Measurements from ENCODE around the gene CDC27. TPM values are rescaled to one million over a fixed set of nuclear protein-coding genes. Genes with fewer than 3 reads are reported as not detected.
"Not testable (repeated sequence)": the region's sequence is repeated elsewhere in the genome, so short reads cannot be mapped to it uniquely, and the experiment has no call there.

Gene CDC27
- total and polyA plus RNA-seq, 2 donors (not counting 1 experiment from before 2014, with no cell fraction given) = 106 to 137 TPM

GRCh38 chr17:47189732-47190237 lies 690 bp upstream of the CDC27 start:
- Histone ChIP-seq H3K9ac (ENCODE audit: insufficient read depth, low read length) (peak overlapping the region; percentile 28), H3K79me2 (ENCODE audit: control insufficient read depth, insufficient read depth, low read length) (peaks cover 42% of the 10 kb centered on the region), H2AFZ (ENCODE audit: low read length) (peak overlapping the region; percentile 75), H3K4me3 (replicated peaks in 1 of 4; ENCODE audit: control extremely low read depth in 1 of 4, insufficient read depth in 1 of 4, low read depth in 3 of 4, low read length in 4 of 4) (peak overlapping the region; percentile 29 to 78 (median 56)), H3K27ac (ENCODE audit: insufficient read depth, low read length) (peak overlapping the region; percentile 95), H3K27me3 (ENCODE audit: control insufficient read depth, insufficient read depth, low read length) (no peaks in the 10 kb centered on the region), H3K4me1 (ENCODE audit: control insufficient read depth, extremely low read depth, insufficient read depth, low read length) (no peaks in the 10 kb centered on the region), H4K20me1 (ENCODE audit: control insufficient read depth, extremely low read depth, insufficient read depth, low read length) (peaks cover 2% of the 10 kb centered on the region), H3K36me3 (ENCODE audit: control insufficient read depth, insufficient read depth, low read length) (no peaks in the 10 kb centered on the region), H3K4me2 (ENCODE audit: extremely low read depth, insufficient read depth, low read length) (peak overlapping the region; percentile 79), H3K9me3 (ENCODE audit: control insufficient read depth, insufficient read depth, low read depth, low read length) (no peaks in the 10 kb centered on the region)
- TF ChIP-seq CTCF (conservative IDR thresholded peaks at IDR 0.05 in 1 of 2, IDR thresholded peaks at IDR 0.05 in 1 of 2; ENCODE audit: low read depth in 1 of 2, low read length in 2 of 2) (no peak), EZH2 (IDR thresholded peaks at IDR 0.05; ENCODE audit: low read length, missing control alignments) (no peak)
- no peak for DNase-seq (ENCODE audit: low read depth in 2 of 2)

GRCh38 chr17:47188271-47188875 lies 722 bp downstream of the CDC27 start:
- Histone ChIP-seq H3K27me3 (ENCODE audit: control insufficient read depth, insufficient read depth, low read length) (no peaks in the 10 kb centered on the region), H3K79me2 (ENCODE audit: control insufficient read depth, insufficient read depth, low read length) (peaks cover 56% of the 10 kb centered on the region), H2AFZ (ENCODE audit: low read length) (peak overlapping the region; percentile 39), H3K9ac (ENCODE audit: insufficient read depth, low read length) (peak overlapping the region; percentile 94), H4K20me1 (ENCODE audit: control insufficient read depth, extremely low read depth, insufficient read depth, low read length) (peaks cover 4% of the 10 kb centered on the region), H3K36me3 (ENCODE audit: control insufficient read depth, insufficient read depth, low read length) (no peaks in the 10 kb centered on the region), H3K4me1 (ENCODE audit: control insufficient read depth, extremely low read depth, insufficient read depth, low read length) (no peaks in the 10 kb centered on the region), H3K27ac (ENCODE audit: insufficient read depth, low read length) (peak overlapping the region; percentile 95), H3K4me3 (replicated peaks in 1 of 4; ENCODE audit: control extremely low read depth in 1 of 4, insufficient read depth in 1 of 4, low read depth in 3 of 4, low read length in 4 of 4) (peak overlapping the region; percentile 50 to 99 (median 78)), H3K9me3 (ENCODE audit: control insufficient read depth, insufficient read depth, low read depth, low read length) (no peaks in the 10 kb centered on the region), H3K4me2 (ENCODE audit: extremely low read depth, insufficient read depth, low read length) (peak overlapping the region; percentile 96)
- DNase-seq (ENCODE audit: low read depth in 2 of 2) = peak; percentile 67 to 68
- TF ChIP-seq EZH2 (IDR thresholded peaks at IDR 0.05; ENCODE audit: low read length, missing control alignments) (no peak), CTCF (conservative IDR thresholded peaks at IDR 0.05 in 1 of 2, IDR thresholded peaks at IDR 0.05 in 1 of 2; ENCODE audit: low read depth in 1 of 2, low read length in 2 of 2) (no peak)

- Histone ChIP-seq H4K20me1 (ENCODE audit: control insufficient read depth, extremely low read depth, insufficient read depth, low read length) (peaks cover 4% of the 10 kb centered on the region), H3K27me3 (ENCODE audit: control insufficient read depth, insufficient read depth, low read length) (no peaks in the 10 kb centered on the region), H3K4me2 (ENCODE audit: extremely low read depth, insufficient read depth, low read length) (peak overlapping the region; percentile 30), H3K9ac (ENCODE audit: insufficient read depth, low read length) (no peak overlapping the region), H3K4me1 (ENCODE audit: control insufficient read depth, extremely low read depth, insufficient read depth, low read length) (no peaks in the 10 kb centered on the region), H3K36me3 (ENCODE audit: control insufficient read depth, insufficient read depth, low read length) (no peaks in the 10 kb centered on the region), H3K9me3 (ENCODE audit: control insufficient read depth, insufficient read depth, low read depth, low read length) (no peaks in the 10 kb centered on the region), H2AFZ (ENCODE audit: low read length) (no peak overlapping the region), H3K79me2 (ENCODE audit: control insufficient read depth, insufficient read depth, low read length) (peaks cover 92% of the 10 kb centered on the region), H3K27ac (ENCODE audit: insufficient read depth, low read length) (no peak overlapping the region), H3K4me3 (replicated peaks in 1 of 4; ENCODE audit: control extremely low read depth in 1 of 4, insufficient read depth in 1 of 4, low read depth in 3 of 4, low read length in 4 of 4) (peak overlapping the region in 1 of 4 experiments; percentile 20)
- TF ChIP-seq CTCF (conservative IDR thresholded peaks at IDR 0.05 in 1 of 2, IDR thresholded peaks at IDR 0.05 in 1 of 2; ENCODE audit: low read depth in 1 of 2, low read length in 2 of 2) = no peak
- no peak for TF ChIP-seq EZH2 (IDR thresholded peaks at IDR 0.05; ENCODE audit: low read length, missing control alignments)
- DNase-seq (ENCODE audit: low read depth in 2 of 2) = peak in 1 of 2 donors; percentile 15
Measured at GRCh38 chr17:47184681-47185080, 4.4 kb downstream of the CDC27 start.

- peaks cover 97% of the 10 kb centered on the region for H3K79me2 ChIP-seq (ENCODE audit: control insufficient read depth, insufficient read depth, low read length)
- H3K4me2 ChIP-seq (ENCODE audit: extremely low read depth, insufficient read depth, low read length); DNase-seq (ENCODE audit: low read depth in 2 of 2); H3K27ac ChIP-seq (ENCODE audit: insufficient read depth, low read length); H2AFZ ChIP-seq (ENCODE audit: low read length); H3K9me3 ChIP-seq (ENCODE audit: control insufficient read depth, insufficient read depth, low read depth, low read length); H3K9ac ChIP-seq (ENCODE audit: insufficient read depth, low read length); H3K4me1 ChIP-seq (ENCODE audit: control insufficient read depth, extremely low read depth, insufficient read depth, low read length); H4K20me1 ChIP-seq (ENCODE audit: control insufficient read depth, extremely low read depth, insufficient read depth, low read length); H3K36me3 ChIP-seq (ENCODE audit: control insufficient read depth, insufficient read depth, low read length); H3K27me3 ChIP-seq (ENCODE audit: control insufficient read depth, insufficient read depth, low read length); H3K4me3 ChIP-seq (replicated peaks in 1 of 4; ENCODE audit: control extremely low read depth in 1 of 4, insufficient read depth in 1 of 4, low read depth in 3 of 4, low read length in 4 of 4): not testable (repeated sequence)
Measured at GRCh38 chr17:47180988-47181387, 8.1 kb downstream of the CDC27 start.
